C4-2B (cell line): ENCODE data around the gene ADAMTS18.

Experiments used
- H3K27ac ChIP-seq: fragments of 450-650 bp; 2 replicates; pipeline ENCODE4 v1.5.1; 2017
- ZFX ChIP-seq: fragments of 450-650 bp; IDR thresholded peaks from 2 replicates; pipeline ENCODE4 v1.6.1; 2017
- TF ChIP-seq, protein P1 (sequence below): fragments of 450-650 bp; conservative IDR thresholded peaks from 2 replicates; pipeline ENCODE4 v1.5.1; 2017; ENCODE audit warnings: mild to moderate bottlenecking

Gene ADAMTS18

DNA sequence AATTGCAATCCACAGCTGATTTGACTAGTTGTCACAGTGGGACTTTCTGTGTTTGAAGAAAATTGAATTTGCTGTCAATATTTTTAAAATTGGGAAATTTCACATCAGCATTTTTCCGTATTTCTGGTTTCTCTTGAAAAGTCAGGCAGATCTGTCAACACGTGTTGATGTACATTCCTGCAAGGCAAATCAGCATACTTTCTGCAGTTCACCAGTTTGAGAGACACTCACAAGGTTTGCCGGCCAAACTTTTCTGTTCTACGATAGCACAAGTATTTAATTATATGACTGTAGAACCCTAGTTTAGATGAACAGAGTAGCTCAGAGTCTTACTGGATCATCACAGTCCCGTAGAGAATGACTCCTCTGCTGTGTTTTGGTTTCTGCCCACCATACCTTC lies 102.0 kb downstream of the ADAMTS18 start:
- H3K27ac ChIP-seq: no peak overlapping the region
- no peak for TF ChIP-seq ZFX
- TF ChIP-seq, protein P1, sequence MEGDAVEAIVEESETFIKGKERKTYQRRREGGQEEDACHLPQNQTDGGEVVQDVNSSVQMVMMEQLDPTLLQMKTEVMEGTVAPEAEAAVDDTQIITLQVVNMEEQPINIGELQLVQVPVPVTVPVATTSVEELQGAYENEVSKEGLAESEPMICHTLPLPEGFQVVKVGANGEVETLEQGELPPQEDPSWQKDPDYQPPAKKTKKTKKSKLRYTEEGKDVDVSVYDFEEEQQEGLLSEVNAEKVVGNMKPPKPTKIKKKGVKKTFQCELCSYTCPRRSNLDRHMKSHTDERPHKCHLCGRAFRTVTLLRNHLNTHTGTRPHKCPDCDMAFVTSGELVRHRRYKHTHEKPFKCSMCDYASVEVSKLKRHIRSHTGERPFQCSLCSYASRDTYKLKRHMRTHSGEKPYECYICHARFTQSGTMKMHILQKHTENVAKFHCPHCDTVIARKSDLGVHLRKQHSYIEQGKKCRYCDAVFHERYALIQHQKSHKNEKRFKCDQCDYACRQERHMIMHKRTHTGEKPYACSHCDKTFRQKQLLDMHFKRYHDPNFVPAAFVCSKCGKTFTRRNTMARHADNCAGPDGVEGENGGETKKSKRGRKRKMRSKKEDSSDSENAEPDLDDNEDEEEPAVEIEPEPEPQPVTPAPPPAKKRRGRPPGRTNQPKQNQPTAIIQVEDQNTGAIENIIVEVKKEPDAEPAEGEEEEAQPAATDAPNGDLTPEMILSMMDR: no peak

- no peak overlapping the region for H3K27ac ChIP-seq
- TF ChIP-seq, protein P1: no peak
- TF ChIP-seq ZFX: no peak
Measured at GRCh38 chr16:77331802-77332586, 102.8 kb downstream of the ADAMTS18 start.

DNA sequence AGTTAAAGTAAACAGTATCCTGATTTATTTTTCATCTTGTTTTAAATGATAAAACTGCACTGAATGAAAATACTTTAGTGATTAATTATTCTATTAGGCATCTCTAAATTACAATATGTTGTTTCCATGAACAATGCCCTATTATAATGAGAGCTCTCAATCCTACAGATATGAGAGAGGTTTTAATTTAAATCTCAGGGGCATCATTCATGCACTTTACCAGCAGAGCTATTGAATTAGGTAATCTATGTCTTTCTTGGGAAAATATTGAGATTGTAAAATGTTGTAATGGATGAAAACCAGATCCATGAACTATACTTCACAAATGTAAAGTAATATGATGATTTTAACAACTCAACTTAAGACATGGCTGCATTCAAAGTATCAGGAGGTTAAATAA lies 103.8 kb downstream of the ADAMTS18 start:
- TF ChIP-seq, protein P1: no peak
- TF ChIP-seq ZFX: no peak
- no peak overlapping the region for H3K27ac ChIP-seq

DNA sequence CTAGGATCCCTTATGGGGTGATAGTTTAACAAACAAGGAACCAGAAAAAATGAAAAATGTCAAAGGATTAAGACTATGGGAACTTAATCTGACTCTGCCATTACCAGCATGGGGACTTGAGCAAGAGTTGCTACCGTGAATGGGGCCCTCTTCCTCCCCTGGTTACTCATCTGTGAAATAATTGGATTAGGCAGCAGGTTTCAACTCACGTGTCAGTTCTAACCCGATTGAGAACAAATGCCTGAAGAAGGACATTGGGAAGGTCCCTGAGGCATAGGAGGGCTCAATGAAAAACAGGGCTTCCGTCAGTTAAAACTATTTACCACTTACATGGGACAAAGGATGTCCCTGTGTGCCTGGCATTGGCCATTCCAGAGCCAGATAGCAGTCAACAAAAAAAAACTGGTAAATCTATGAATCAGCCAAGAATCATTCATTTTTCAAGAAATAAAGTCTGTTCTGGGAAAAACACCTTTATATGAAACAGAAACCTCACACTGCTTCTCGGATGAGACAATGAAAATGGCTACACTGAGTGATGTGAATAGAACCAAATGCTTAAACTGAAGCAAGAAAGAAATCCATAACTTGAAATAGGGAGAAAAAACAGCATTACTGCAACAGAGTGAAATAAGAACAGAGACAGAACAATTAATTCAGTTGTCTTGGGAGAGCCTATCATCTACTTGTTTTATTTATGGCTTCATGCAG lies 104.3 kb downstream of the ADAMTS18 start:
- TF ChIP-seq ZFX: no peak
- TF ChIP-seq, protein P1: no peak
- no peak overlapping the region for H3K27ac ChIP-seq

- H3K27ac ChIP-seq: no peak overlapping the region
- TF ChIP-seq ZFX: no peak
- TF ChIP-seq, protein P1: no peak
Measured at GRCh38 chr16:77328768-77329167, 106.1 kb downstream of the ADAMTS18 start.

GRCh38 chr16:77328274-77328673 lies 106.6 kb downstream of the ADAMTS18 start:
- no peak overlapping the region for H3K27ac ChIP-seq
- no peak for TF ChIP-seq ZFX
- TF ChIP-seq, protein P1: no peak

GRCh38 chr16:77327717-77328116 lies 107.1 kb downstream of the ADAMTS18 start:
- H3K27ac ChIP-seq: no peak overlapping the region
- TF ChIP-seq ZFX: no peak
- TF ChIP-seq, protein P1: no peak
